Ramos (cell line): Measurements from ENCODE around the gene PAX8.

Experiments used
- in situ Hi-C: fragments of 300-500 bp; cut with MboI; formaldehyde crosslinking; loops from one replicate; pipeline ENCODE4 v1.14.3; 2022; ENCODE audit warnings: low sequenced_read_pairs; ENCODE audit not compliant: unreplicated experiment

Gene PAX8

GRCh38 chr2:113272477-113272876 is 6.2 kb downstream of the PAX8 start:
- in situ Hi-C loops: no loop called here

DNA sequence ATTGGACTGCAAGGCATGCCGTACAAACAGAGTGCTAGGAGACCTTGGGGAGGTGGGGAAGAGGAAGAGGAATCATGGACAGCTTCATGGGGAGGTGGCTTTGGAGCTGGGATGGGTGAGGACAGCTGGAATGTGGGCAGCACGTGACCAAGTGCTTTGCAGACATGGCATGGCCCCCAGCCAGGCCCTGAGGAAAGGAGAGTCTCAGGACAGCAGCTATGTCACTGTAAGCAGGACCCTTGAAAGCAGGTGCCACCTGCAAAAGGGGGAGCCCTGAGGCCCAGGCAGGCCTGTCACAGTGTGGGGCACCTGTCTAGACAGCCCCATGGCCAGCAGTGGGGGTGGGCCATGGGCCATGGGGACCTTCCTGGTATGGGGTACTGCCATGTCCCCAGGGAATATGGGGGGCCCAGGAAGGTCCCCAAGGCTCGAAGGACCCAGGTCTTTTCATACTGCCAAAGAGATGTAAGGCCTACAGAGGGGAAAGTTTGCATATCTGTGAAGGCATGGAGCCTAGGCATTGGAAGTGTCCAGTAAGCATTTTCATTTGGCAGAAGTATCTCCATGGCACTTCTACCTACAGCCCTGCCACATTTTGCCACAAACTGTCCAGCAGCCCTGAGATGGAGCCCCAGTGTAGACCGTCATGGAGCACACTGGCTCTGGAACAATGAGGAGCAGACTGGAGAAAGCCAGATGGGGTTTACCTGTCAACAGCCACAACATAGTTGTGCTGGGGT is 9.9 kb downstream of the PAX8 start:
- in situ Hi-C loops: no loop called here

DNA sequence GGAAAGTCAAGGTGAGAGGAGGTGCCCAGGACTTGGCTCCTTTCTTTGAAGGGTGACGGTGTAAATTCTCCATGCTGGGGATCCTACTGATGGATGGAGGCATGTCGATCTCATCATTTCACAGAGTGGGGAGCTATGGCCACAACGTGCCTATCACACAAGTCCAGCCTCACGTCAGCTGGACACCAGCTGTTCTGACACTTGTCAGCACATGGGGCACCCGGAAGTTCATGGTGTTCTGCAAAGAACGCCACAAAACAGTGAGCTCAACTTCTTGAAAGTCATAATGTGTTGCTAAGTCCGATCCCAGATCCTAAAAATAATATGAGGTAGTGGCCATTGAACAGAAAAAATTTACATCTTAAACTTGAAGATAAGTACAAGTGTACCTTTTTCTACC is 12.3 kb downstream of the PAX8 start:
- in situ Hi-C loops: no loop called here

GRCh38 chr2:113264713-113265403 is 13.9 kb downstream of the PAX8 start:
- in situ Hi-C loops: no loop called here

DNA sequence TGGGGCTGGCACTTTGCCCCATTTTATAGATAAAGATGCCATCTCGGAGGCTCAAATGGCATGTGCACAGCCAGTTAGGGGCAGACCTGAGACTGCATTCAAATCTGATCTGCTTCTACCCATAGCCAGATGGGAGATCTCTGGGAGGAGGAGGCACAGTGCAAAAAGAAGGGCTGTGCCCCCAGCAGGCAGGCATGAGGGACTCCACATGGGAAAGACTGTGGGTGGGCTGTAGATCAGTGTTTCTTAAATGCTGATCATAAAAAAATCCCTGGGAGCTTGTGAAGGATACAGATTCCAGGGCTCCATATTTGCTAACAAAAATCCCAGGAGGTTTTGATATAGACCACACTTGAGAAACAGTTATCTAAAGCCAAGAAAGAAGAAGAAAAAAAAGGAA is 15.2 kb downstream of the PAX8 start:
- in situ Hi-C loops: no loop called here

DNA sequence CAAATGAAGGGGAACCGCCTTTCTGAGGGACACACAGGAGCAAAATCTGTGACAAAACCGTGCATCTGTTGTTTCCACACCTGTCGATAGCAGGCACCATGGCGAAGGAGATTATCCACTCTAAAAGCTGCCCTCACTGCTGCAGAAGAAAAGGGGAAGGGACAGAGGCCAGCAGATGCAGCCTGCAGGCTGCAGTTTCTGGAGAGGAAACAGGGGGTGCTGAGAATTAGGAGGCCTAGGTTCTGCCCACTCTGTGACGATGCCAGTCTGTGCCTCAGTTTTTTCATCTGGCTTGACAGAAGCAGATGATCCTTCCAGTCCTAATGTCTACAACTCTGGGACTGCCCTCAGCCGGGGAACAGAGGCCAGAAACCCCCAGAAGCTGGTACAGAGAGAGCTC is 17.7 kb downstream of the PAX8 start:
- in situ Hi-C loops: no loop called here

GRCh38 chr2:113258471-113259147 is 20.1 kb downstream of the PAX8 start:
- in situ Hi-C loops: no loop called here

GRCh38 chr2:113257516-113258264 is 21.0 kb downstream of the PAX8 start:
- in situ Hi-C loops: no loop called here

DNA sequence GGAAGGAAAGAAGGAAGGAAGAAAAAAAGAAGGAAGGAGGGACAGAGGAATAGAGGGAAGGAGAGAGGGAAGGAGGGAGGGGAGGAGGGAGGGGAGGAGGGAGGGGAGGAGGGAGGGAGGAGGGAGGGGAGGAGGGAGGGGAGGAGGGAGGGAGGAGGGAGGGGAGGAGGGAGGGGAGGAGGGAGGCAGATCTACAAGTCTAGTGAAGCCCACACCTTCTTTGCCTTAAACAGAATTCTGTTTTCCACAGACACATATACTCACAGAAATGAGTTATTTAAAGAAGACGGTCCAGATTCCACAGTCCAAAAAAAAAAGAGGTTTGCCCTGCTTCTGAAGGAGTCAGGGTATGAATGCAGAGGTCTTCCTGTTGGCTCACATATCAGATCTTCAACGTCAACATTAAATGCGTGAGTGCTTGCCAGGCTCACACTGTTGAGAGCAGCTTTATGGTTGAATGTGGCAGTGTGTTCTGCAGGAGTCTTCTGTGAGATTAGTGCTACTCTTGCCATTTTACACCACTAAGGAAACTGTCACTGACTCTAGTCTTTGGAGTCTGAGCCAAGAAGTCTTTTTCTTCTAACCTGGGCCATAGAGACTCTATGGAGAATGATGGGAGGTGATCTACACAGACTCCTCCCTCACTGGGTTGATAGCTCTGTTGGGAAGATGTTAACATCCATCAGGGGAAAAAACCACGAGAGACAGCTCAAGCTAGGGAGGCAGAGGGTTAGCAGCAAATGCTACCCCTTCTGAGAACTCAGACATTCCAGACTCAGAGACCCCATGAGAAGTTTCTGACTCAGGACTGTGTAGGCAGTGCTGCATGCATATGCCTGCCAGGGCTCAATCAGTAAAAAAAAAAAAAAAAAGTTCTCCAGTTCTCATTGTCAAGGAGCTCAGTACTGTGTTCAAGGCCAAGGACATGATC is 23.3 kb downstream of the PAX8 start:
- in situ Hi-C loops: no loop called here

GRCh38 chr2:113253453-113253852 is 25.3 kb downstream of the PAX8 start:
- in situ Hi-C loops: no loop called here

GRCh38 chr2:113252047-113252590 is 26.6 kb downstream of the PAX8 start:
- in situ Hi-C loops: no loop called here

GRCh38 chr2:113251118-113251517 is 27.6 kb downstream of the PAX8 start:
- in situ Hi-C loops: no loop called here

DNA sequence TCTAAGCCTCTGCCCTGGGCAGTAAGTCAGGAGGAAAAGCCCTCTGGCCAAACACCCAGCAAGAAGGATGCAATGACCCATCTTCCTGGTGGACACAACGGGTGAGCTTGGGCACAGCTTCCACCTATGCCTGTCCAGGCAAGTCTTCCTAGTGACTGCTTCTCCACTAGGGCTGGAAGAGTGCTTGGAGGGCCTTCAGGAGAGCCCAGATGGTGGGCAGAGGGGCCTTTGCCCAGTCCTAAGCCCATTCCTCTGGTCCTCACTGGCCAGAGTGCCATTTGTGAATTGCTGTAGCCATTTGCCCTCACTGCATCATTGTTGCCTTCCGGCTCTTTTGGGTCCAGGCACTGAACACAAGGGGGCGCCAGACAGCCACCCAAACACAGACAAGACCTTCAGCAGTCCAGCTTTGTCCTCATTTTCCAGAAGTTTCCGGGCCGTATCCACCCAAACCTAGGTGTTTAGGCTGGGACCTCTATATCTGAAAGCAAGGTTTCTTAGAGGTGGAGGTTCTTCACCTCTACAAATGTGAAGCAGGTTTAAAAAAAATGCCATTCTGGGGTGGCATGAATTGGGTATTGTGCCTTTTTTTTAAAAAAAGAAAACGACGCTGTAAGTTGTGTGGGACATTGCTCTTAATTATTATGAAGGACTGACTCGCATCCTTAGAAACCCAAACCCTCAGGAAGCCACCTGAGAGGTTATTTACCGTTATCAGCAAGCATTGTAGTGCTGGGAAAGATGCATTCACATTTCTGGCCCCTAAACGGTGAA is 29.5 kb downstream of the PAX8 start:
- in situ Hi-C loops: no loop called here

GRCh38 chr2:113246606-113247005 is 32.1 kb downstream of the PAX8 start:
- in situ Hi-C loops: no loop called here

DNA sequence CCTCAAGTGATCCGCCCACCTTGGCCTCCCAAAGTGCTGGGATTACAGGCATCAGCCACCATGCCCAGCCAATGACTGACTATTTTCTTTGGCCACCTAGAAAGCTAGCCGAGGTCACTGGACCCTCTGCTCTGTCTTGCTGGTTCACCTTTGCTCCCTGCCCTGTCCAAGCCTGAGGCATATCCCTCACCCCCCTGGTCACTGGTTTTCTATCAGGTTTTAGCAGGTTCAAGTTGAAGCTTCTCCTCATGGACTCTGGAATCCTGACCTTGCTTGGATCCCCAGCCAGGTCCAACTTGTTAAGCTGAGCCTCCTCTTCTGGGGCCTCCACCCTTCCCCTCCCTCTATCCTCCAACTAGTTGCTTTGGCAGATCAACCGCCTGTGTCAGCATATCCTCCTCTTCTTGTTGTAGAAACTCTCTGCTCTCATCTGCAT is 33.4 kb downstream of the PAX8 start:
- in situ Hi-C loops: no loop called here

DNA sequence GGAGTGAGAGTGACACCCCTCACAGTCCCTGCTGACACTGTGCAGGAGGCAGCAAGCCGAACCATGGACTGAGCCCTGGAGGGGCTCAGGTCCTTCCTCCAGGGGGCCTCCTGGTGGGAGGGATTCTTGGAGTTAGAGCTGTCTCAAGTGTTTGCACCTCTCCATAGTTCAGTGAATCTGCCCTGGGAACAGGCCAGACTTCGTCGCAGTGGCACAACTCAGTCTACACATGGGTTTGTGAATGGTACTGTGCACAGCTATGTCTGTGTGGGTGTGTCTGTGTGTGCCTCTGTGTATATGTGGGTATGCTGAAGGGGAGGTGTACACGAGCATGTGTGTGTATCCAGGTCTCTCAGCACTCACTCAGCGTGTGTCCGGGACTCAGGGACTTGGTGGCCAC is 36.4 kb downstream of the PAX8 start:
- in situ Hi-C loops: no loop called here

DNA sequence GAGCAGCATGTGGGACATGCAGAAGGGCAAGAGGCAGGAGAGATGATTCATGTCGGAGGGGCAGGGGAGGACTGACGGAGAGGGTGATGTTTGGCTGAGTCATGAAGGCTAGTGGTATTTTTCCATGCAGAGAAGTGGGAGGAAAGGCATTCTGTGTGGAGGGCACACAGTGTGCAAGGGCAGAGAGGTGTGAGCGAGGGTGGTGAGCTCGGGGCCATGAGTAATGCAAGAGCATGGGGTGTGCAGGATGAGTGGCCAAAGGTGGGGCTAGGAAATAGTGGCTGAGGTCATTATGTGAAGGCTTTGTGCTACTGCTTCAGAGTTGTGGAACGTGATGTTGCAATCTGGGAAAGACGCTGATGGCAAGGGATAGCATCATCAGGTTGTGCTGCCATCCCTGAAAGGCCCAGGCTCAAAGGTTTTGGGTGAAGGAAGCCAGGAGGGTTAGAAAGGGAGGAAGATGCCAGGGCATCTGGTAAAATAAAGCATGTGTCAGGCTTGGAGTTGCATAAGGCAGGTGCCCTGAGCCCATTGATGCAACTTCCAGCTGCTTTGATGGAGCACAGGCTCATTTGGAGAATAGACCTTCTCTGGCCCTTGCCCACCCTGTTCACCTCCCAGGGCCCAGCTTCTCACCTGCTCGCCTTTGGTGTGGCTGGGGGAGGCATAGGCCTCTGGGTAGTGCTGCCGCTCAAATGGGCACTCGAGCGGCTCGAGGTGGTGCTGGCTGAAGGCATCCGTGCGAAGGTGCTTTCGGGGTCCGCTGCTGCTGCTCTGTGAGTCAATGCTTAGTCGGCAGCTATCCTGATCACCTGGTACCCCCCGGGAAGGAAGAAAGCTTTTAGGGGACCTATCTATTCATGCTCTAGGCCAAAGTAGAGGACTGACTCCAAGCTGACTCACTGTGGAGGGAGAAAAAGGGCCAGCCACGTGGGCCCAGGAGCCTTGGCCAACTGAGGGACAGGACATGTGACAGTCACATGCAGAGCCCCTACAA is 37.5 kb downstream of the PAX8 start:
- in situ Hi-C loops: no loop called here
